ENCODE measurements around the gene ACAA1. TPM values are rescaled to one million over a fixed set of nuclear protein-coding genes. Genes with fewer than 3 reads are reported as not detected.
"Not testable (repeated sequence)": the region's sequence is repeated elsewhere in the genome, so short reads cannot be mapped to it uniquely, and the experiment has no call there.

Gene ACAA1
- total RNA-seq, 4 donors from 2014 or later: 123 to 278 (median 204) TPM

DNA sequence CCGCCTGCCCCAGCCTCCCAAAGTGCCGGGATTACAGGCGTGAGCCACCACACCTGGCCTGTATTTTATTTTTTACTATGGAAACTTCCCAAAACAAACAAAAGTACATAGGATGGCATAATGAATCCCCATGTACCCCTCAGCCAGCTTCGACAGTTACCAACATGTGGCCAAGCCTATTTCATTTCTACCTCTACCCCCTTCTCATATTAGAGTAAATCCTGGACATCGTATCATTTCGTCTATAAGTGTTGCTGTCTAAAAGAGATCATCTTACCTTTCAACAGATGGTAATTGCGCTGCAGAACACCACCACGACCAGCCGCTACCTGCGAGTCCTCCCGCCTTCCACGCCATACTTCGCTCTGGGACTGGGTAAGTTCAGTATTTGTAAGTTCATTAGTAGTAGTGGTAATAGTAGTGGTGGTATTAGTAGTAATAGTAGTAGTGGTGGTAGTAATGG is 53.0 kb downstream of the ACAA1 start:
- no peak overlapping the region for H3K27ac ChIP-seq
- no peak overlapping the region for H3K4me3 ChIP-seq
- intact Hi-C loops (cut with DNase I; ENCODE audit: low total_unique reads) (no loop called here), in situ Hi-C loops (cut with MboI; ENCODE audit: low pct_ligation_motif_present in 1 of 4, low pct_unique_long_range_greater_than_20kb in 1 of 4, low sequenced_read_pairs in 3 of 4) (no loop called here)
- no peaks in the 10 kb centered on the region for H3K36me3 ChIP-seq
- no peak for DNase-seq
- no peaks in the 10 kb centered on the region for H3K9me3 ChIP-seq
- H3K27me3 ChIP-seq: no peaks in the 10 kb centered on the region
- WGBS, 2 donors (ENCODE audit: low coverage in 1 of 2): 89% methylated on average over 7 to 13 of the region's 13 CpGs
- no peaks in the 10 kb centered on the region for H3K4me1 ChIP-seq
- TF ChIP-seq EP300 (IDR thresholded peaks at IDR 0.05; ENCODE audit: low read depth): no peak
- TF ChIP-seq, protein P1, sequence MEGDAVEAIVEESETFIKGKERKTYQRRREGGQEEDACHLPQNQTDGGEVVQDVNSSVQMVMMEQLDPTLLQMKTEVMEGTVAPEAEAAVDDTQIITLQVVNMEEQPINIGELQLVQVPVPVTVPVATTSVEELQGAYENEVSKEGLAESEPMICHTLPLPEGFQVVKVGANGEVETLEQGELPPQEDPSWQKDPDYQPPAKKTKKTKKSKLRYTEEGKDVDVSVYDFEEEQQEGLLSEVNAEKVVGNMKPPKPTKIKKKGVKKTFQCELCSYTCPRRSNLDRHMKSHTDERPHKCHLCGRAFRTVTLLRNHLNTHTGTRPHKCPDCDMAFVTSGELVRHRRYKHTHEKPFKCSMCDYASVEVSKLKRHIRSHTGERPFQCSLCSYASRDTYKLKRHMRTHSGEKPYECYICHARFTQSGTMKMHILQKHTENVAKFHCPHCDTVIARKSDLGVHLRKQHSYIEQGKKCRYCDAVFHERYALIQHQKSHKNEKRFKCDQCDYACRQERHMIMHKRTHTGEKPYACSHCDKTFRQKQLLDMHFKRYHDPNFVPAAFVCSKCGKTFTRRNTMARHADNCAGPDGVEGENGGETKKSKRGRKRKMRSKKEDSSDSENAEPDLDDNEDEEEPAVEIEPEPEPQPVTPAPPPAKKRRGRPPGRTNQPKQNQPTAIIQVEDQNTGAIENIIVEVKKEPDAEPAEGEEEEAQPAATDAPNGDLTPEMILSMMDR (IDR thresholded peaks at IDR 0.05): no peak
- TF ChIP-seq POLR2A (IDR thresholded peaks at IDR 0.05): no peak
- TF ChIP-seq POLR2AphosphoS5 (IDR thresholded peaks at IDR 0.05): no peak

GRCh38 chr3:38083254-38083653 is 53.7 kb downstream of the ACAA1 start:
- intact Hi-C loops (cut with DNase I; ENCODE audit: low total_unique reads); H3K9me3 ChIP-seq; H3K27ac ChIP-seq; H3K36me3 ChIP-seq; H3K27me3 ChIP-seq; H3K4me1 ChIP-seq; H3K4me3 ChIP-seq; in situ Hi-C loops (cut with MboI; ENCODE audit: low pct_ligation_motif_present in 1 of 4, low pct_unique_long_range_greater_than_20kb in 1 of 4, low sequenced_read_pairs in 3 of 4); DNase-seq: not testable (repeated sequence)
- WGBS, 2 donors (ENCODE audit: low coverage in 1 of 2): no CpG with 5 or more reads among the region's 1 CpG

GRCh38 chr3:38082296-38082695 is 54.6 kb downstream of the ACAA1 start:
- H3K4me3 ChIP-seq: not testable (repeated sequence)

GRCh38 chr3:38077073-38077472 is 59.9 kb downstream of the ACAA1 start:
- WGBS, 2 donors (ENCODE audit: low coverage in 1 of 2): 39% methylated on average over 3 of the region's 3 CpGs; no CpG with 5 or more reads in 1 of the 2 donors
- H3K27me3 ChIP-seq; H3K4me1 ChIP-seq; DNase-seq; H3K9me3 ChIP-seq; H3K36me3 ChIP-seq; intact Hi-C loops (cut with DNase I; ENCODE audit: low total_unique reads); H3K4me3 ChIP-seq; H3K27ac ChIP-seq; in situ Hi-C loops (cut with MboI; ENCODE audit: low pct_ligation_motif_present in 1 of 4, low pct_unique_long_range_greater_than_20kb in 1 of 4, low sequenced_read_pairs in 3 of 4): not testable (repeated sequence)

More at GRCh38 chr3:38082296-38082695, 54.6 kb downstream of the ACAA1 start:
- H3K27me3 ChIP-seq; in situ Hi-C loops (cut with MboI; ENCODE audit: low pct_ligation_motif_present in 1 of 4, low pct_unique_long_range_greater_than_20kb in 1 of 4, low sequenced_read_pairs in 3 of 4); intact Hi-C loops (cut with DNase I; ENCODE audit: low total_unique reads); H3K27ac ChIP-seq; DNase-seq; H3K36me3 ChIP-seq; H3K4me1 ChIP-seq; H3K9me3 ChIP-seq: not testable (repeated sequence)
- WGBS, 2 donors (ENCODE audit: low coverage in 1 of 2): 94 to 100% methylated on average over 1 to 15 of the region's 16 CpGs

Small RNA genes lying within 50 kb of the gene (small RNA-seq; reads per million reads assigned to genes)
- gene RF00019: 0 reads per million in 4 donors

Other genes starting within 250 kb of the ACAA1 start
- 100 to 1,000 TPM; 112 to 214 (median 172) TPM for gene VILL, start 146.3 kb downstream of the ACAA1 start, total RNA-seq
- gene PLCD1, start 107.5 kb downstream of the ACAA1 start, total RNA-seq: 100 to 1,000 TPM in 2 of 4 donors, 10 to 100 TPM in 2; 21.1 to 126 (median 91.4) TPM
- 1 to 10 TPM in 2 of 4 donors, under 1 TPM in 2; 0.20 to 4.1 (median 1.4) TPM for gene DLEC1, start 97.9 kb downstream of the ACAA1 start, total RNA-seq
- gene MYD88, start 1.5 kb upstream of the ACAA1 start, total RNA-seq: 10 to 100 TPM; 49.0 to 82.2 (median 76.5) TPM
- 10 to 100 TPM; 35.9 to 47.9 (median 43.5) TPM for gene OXSR1, start 28.4 kb upstream of the ACAA1 start, total RNA-seq
- gene SLC22A13, start 128.7 kb upstream of the ACAA1 start, total RNA-seq: under 1 TPM in 3 of 4 donors, not detected in 1; 0.32 to 0.68 (median 0.60) TPM
- gene SLC22A14, start 145.2 kb upstream of the ACAA1 start, total RNA-seq: under 1 TPM in 1 of 4 donors, not detected in 3; 0.48 TPM
- gene XYLB, start 209.7 kb upstream of the ACAA1 start, total RNA-seq: 10 to 100 TPM; 13.5 to 18.7 (median 15.1) TPM

All from transverse colon (tissue), 4 donors.